Brain microvascular endothelial cell (primary cell): Measurements from ENCODE around the gene SREBF1.

ENCODE experiments used
- DNase-seq: peaks from one replicate; pipeline ENCODE4 v3.0.0-alpha.2; 2020
- H3K27ac ChIP-seq: fragments of 250-450 bp; sonication (Bioruptor Pico); 2 replicates; pipeline ENCODE4 v1.5.1; 2020; ENCODE audit warnings: mild to moderate bottlenecking, moderate library complexity
- H3K27me3 ChIP-seq: fragments of 250-450 bp; sonication (Bioruptor Pico); replicated peaks from 2 replicates; pipeline ENCODE4 v1.5.1; 2020; ENCODE audit warnings: mild to moderate bottlenecking
- H3K36me3 ChIP-seq: fragments of 250-450 bp; sonication (Bioruptor Pico); replicated peaks from 2 replicates; pipeline ENCODE4 v1.5.1; 2020; ENCODE audit warnings: mild to moderate bottlenecking
- H3K4me3 ChIP-seq: 2 replicates; pipeline ENCODE4 v1.5.1; 2011; ENCODE audit warnings: low read depth, mild to moderate bottlenecking, control low read depth, low read length, moderate library complexity
- CTCF ChIP-seq: IDR thresholded peaks from 2 replicates; pipeline ENCODE4 v1.5.1; 2011; ENCODE audit warnings: low read depth, mild to moderate bottlenecking, moderate library complexity, low read length, control low read depth, inconsistent platforms; ENCODE audit errors: missing control alignments
- in situ Hi-C: cut with HindIII; loops from 2 replicates; pipeline ENCODE4 v1.10.0; 2017; ENCODE audit warnings: low sequenced_read_pairs, low pct_ligation_motif_present

The SREBF1 gene

GRCh38 chr17:17866425-17866824 is 29.6 kb upstream of the SREBF1 start:
- H3K4me3 ChIP-seq = no peak overlapping the region
- H3K36me3 ChIP-seq = peaks cover 17% of the 10 kb centered on the region
- no peak for DNase-seq
- in situ Hi-C loops = no loop called here
- no peak overlapping the region for H3K27ac ChIP-seq
- H3K27me3 ChIP-seq = no peaks in the 10 kb centered on the region
- no peak for TF ChIP-seq CTCF

GRCh38 chr17:17865035-17865434 is 28.2 kb upstream of the SREBF1 start:
- no peak for DNase-seq
- peaks cover 17% of the 10 kb centered on the region for H3K36me3 ChIP-seq
- in situ Hi-C loops = no loop called here
- no peak overlapping the region for H3K27ac ChIP-seq
- H3K4me3 ChIP-seq = no peak overlapping the region
- TF ChIP-seq CTCF = no peak
- no peaks in the 10 kb centered on the region for H3K27me3 ChIP-seq

GRCh38 chr17:17860766-17861107 is 24.0 kb upstream of the SREBF1 start:
- Histone ChIP-seq H3K4me3 (no peak overlapping the region), H3K27ac (no peak overlapping the region), H3K36me3 (no peaks in the 10 kb centered on the region), H3K27me3 (no peaks in the 10 kb centered on the region)
- TF ChIP-seq CTCF = no peak
- DNase-seq = no peak
- in situ Hi-C loops = no loop called here

- DNase-seq = peak; percentile 29
- peak; percentile 98 for TF ChIP-seq CTCF
- in situ Hi-C loops = no loop called here
- Histone ChIP-seq H3K4me3 (no peak overlapping the region), H3K36me3 (no peaks in the 10 kb centered on the region), H3K27me3 (no peaks in the 10 kb centered on the region), H3K27ac (no peak overlapping the region)
These were observed 23.4 kb upstream of the SREBF1 start for GRCh38 chr17:17859909-17860765.

GRCh38 chr17:17857496-17857895 is 20.7 kb upstream of the SREBF1 start:
- TF ChIP-seq CTCF = no peak
- Histone ChIP-seq H3K27me3 (no peaks in the 10 kb centered on the region), H3K27ac (no peak overlapping the region), H3K4me3 (no peak overlapping the region), H3K36me3 (no peaks in the 10 kb centered on the region)
- in situ Hi-C loops = no loop called here
- DNase-seq = no peak

- TF ChIP-seq CTCF = no peak
- no peak overlapping the region for H3K4me3 ChIP-seq
- in situ Hi-C loops = no loop called here
- H3K36me3 ChIP-seq = no peaks in the 10 kb centered on the region
- no peak overlapping the region for H3K27ac ChIP-seq
- no peaks in the 10 kb centered on the region for H3K27me3 ChIP-seq
- no peak for DNase-seq
These were observed 19.6 kb upstream of the SREBF1 start for GRCh38 chr17:17856386-17856785.
